ENCODE results near the gene ENTPD1.
A peak's percentile ranks its signal among the peaks of the same experiment; 100 is the strongest.
"Not testable (repeated sequence)": the region's sequence is repeated elsewhere in the genome, so short reads cannot be mapped to it uniquely, and the experiment has no call there.

Gene ENTPD1

GRCh38 chr10:95865814-95866466 lies 110.0 kb downstream of the ENTPD1 start:
- no peak for DNase-seq (ENCODE audit: low read depth)

DNA sequence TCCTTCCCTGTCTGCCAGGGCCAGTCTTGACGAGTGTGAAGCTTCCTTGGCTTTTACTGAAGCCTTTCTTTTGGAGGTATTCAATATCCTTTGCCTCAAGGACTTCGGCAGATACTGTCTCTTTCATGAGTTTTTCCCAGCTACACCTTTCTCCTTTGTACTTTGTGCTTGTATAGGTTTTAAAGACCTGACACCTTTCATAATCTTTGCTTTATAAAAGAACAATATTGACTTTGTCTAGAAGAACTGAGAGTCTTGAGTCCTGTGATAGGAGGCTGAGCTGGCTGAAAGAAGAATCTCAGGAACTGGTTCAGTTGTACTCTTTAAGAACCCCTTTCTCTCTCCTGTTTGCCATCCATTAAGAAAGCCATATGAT lies 110.5 kb downstream of the ENTPD1 start:
- no peak for DNase-seq (ENCODE audit: low read depth)

DNA sequence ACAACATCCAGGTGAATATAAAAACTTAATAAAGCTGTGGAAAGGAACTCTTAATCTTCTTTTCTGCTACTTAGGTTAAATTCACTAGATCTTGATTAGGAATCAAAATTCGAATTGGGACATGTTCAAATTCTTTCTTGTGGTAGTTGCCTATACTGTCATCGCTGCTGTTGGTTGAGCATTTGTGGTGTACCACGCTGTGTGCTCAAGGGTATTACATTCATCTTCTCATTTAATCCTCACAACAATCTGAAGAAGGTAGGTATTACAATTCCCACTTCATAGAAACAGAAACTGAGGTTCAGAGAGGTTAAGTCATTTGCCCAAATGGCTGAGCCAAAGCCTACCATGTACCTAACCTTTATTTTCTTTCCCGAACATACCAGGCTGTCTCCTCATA lies 111.9 kb downstream of the ENTPD1 start:
- no peak for DNase-seq (ENCODE audit: low read depth)

- DNase-seq (ENCODE audit: low read depth): no peak
Observed at GRCh38 chr10:95872158-95872711, 116.3 kb downstream of the ENTPD1 start.

- no peak for DNase-seq (ENCODE audit: low read depth)
Observed at GRCh38 chr10:95873139-95873538, 117.2 kb downstream of the ENTPD1 start.

DNA sequence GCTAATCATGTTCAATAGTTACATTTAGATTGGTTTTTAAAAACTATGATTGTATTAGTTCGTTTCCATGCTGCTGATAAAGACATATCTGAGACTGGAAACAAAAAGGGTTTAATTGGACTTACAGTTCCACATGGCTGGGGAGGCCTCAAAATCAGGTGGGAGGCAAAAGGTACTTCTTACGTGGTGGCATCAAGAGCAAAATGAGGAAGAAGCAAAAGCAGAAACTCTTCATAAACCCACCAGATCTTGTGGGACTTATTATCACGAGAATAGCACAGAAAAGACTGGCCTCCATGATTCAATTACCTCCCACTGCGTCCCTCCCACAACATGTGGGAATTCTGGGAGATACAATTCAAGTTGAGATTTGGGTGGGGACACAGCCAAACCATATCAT lies 117.7 kb downstream of the ENTPD1 start:
- no peak for DNase-seq (ENCODE audit: low read depth)

DNA sequence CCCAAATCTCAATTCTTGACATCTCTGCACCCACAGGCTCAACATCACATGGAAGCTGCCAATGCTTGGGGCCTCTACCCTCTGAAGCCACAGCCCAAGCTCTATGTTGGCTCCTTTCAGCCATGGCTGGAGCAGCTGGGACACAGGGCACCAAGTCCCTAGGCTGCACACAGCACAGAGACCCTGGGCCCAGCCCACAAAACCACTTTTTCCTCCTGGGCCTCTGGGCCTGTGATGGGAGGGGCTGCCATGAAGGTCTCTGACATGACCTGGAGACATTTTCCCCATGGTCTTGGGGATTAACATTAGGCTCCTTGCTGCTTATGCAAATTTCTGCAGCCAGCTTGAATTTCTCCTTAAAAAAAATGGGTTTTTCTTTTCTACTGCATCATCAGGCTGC lies 118.8 kb downstream of the ENTPD1 start:
- DNase-seq (ENCODE audit: low read depth): not testable (repeated sequence)

GRCh38 chr10:95876756-95877155 lies 120.8 kb downstream of the ENTPD1 start:
- no peak for DNase-seq (ENCODE audit: low read depth)

DNA sequence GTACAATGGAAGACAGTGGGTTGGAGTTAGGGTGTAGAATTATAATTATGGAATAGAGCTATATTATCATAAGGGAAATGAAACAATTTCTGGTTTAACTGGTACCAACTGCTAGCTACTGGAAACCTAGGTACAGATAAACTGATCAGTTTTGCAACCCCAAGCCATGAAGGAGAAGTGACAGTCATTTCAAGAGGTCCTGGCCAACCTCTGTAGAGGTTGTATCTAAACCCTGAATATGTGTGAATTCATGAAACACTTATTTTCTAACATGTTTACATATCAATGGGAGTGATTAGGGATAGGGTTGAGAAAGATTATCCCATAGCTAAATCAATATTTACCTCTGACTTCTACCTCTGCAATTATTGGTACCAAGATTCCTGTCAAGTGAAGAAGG lies 121.9 kb downstream of the ENTPD1 start:
- DNase-seq (ENCODE audit: low read depth): no peak

GRCh38 chr10:95880704-95881103 lies 124.7 kb downstream of the ENTPD1 start:
- DNase-seq (ENCODE audit: low read depth): no peak

GRCh38 chr10:95881316-95881715 lies 125.4 kb downstream of the ENTPD1 start:
- DNase-seq (ENCODE audit: low read depth): no peak

DNA sequence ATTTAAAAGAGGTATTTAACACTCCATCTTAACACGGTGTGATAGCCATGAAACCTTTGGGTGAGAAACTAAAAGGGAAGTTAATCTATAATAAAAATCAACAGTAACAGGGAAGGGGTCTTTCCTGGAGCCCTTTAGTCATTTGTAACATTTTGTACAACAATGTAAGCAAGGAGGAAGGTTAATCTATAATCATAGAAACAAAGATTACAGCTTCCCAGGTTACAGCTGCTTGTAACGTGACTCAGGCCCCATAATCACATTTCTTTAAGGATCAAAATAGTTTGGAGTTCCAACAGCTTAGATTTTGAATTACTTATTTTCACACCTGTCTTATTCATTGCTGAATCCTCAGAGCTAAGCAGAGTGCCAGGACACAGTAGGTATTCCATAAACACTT lies 133.9 kb downstream of the ENTPD1 start:
- DNase-seq (ENCODE audit: low read depth): no peak

DNA sequence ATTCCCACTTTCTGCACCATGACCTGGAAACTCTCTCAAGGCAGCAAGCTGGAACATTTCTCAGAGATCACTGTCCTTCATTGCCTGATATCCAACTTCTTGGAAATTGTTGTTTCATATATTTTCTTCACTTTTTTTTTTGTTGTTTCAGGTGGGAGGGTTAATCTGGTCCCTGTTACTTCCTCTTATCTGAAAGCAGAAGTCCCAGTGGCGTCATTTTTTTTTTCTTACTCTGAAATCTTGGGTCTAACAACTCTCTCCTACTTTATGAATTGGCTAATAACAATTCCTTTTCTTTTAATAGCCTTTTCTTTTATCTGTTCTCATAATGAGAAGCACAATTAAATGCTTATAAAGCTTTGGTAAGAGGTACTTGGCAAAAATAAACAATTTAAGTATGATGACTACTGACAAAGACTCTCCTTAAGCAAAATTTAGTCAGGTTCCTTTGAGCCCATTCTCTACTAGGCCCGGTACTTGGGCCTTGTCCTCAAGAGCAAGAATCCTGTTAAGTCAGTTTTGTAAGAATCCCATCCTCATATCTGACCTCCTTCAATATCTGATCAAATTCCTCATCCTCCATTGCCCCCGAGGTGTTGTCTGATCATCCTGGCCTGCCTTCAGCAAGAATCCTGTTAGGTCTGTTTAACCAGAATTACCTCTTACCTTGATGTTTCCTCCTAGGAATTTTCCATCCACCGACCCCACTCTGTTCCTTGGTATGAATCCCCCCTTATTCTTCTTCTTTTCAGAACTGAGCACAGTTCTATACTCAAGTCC lies 140.3 kb downstream of the ENTPD1 start:
- no peak for DNase-seq (ENCODE audit: low read depth)

GRCh38 chr10:95905897-95906580 lies 150.1 kb downstream of the ENTPD1 start:
- not testable (repeated sequence) for DNase-seq (ENCODE audit: low read depth)

DNA sequence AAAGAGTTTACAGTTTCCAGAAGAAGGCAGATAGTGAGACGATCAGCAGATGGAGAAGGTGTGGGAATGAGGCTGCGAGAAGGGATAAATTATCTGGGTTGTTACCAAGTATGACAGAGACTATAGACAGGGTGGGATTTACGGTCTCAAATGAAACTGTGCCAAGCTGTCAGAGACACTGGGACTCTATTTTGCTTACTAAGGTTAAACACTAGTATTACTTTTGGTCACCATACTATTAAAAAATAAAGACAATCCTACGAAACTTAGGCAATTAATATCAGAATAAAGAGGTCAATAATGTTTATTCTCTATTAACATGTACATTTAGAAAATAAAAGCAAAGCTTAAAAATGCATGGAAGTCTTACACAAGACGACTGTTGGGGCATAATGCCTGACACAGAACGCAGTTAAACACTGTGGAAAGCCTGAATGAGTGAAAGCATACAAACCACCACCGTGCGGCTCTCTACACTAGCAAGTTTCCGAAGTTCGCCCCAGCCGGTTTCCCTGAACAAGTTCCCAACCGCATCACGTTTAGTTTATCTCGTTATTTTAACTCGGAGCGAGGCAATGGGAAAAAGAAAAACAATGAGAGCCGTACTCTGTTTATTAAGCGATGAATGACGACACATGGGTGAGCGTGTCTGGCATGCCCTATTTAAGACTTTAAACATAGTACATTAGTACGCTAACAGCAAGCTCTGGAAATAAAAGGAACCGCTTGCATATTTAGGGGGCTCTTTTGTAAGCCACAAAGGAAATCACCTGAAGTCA lies 150.9 kb downstream of the ENTPD1 start:
- DNase-seq (ENCODE audit: low read depth): peak; percentile 6

DNA sequence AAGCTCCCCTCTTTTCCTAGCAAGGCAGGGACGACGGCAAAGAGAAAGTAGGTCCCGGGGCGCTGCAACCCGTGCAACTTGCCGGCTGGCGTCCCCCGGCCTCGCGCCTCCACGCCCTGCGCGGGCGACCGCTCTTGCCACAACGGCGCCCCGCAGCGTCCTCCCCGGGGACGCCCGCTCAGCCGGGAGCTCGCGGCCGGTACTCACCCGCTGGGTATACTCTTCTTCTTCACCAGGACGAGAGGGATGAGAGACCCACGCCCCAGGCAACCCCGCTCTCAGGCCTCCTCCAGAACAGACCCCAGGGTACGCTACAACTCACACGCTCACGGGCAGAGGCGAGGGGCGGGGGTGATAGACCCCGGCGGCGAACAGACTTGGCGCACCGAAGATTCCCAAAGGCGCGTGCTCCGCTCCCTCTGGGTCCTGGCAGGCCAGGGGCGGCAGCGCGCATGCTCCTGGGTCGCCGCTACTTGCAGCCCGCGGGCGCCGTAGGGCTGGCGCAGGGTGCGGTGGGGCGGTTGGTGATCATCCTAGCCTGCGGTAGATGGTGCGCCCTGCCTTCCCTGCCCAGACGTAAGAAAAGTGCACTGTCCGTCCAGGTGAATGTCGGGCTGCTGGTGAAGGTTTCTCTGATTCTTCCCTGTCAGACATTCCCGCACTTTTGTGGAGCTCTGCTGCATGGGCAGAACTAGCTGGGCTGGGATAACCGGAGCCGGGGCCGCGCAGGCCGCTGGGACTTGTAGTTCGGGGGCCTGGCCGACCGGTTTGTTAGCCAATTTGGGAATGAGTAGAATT lies 151.7 kb downstream of the ENTPD1 start, which contains the start of gene CC2D2B:
Gene CC2D2B (plus strand): TSS at position 520 of the 798 bp plus-strand sequence. CDS start 3,349 bp downstream, outside the sequence.
- peak; percentile 24 for DNase-seq (ENCODE audit: low read depth)

DNA sequence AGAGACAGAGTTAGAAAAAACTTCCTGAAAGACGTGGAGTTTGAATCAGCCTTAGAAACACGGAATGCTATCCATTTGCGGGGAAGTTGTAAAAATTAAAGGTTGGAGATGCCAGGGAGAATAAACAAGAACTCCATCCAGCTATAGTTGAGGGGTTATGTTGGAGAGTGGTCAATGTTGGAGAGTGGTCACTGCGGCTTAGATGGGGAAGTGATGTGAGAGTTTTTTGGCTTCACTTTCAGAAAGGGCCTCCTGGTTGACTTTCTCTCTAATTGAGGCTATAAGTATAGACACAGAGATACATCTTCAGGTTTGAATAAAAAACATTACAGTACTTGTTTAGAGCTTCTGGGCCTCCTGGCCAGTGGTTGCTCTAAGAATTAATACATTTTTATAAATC lies 152.5 kb downstream of the ENTPD1 start:
- no peak for DNase-seq (ENCODE audit: low read depth)

- no peak for DNase-seq (ENCODE audit: low read depth)
Observed at GRCh38 chr10:95909561-95909960, 153.6 kb downstream of the ENTPD1 start.

GRCh38 chr10:95916039-95916438 lies 160.1 kb downstream of the ENTPD1 start:
- DNase-seq (ENCODE audit: low read depth): not testable (repeated sequence)
